Liver (tissue), 3 donors: ENCODE data around the gene TMPRSS6.

Experiments used
- ATF3 ChIP-seq: IDR thresholded peaks from 2 replicates; pipeline ENCODE4 v1.6.1; 2016; ENCODE audit warnings: antibody characterized with exemption
- CTCF ChIP-seq: fragments of 150-350 bp; IDR thresholded peaks from 2 replicates; pipeline ENCODE4 v1.5.1; 2017; ENCODE audit warnings: improper control_type of control experiment, low read depth, low read length; ENCODE audit not compliant: missing input control
- EGR1 ChIP-seq, 2 donors: IDR thresholded peaks; 2 replicates each; pipeline ENCODE4 v1.6.1; 2016 to 2018; ENCODE audit warnings: antibody characterized with exemption in 2 of 2, low read depth in 2 of 2
- FOXA1 ChIP-seq: IDR thresholded peaks from 2 replicates; pipeline ENCODE4 v1.6.1; 2016; ENCODE audit warnings: antibody characterized with exemption
- GABPA ChIP-seq, 2 donors: IDR thresholded peaks in 1 of 2; conservative IDR thresholded peaks in 1 of 2; 2 replicates each; pipeline ENCODE4 v1.6.1; 2016; ENCODE audit warnings: antibody characterized with exemption in 2 of 2, mild to moderate bottlenecking in 1 of 2, moderate library complexity in 1 of 2
- HNF4A ChIP-seq, 2 donors: conservative IDR thresholded peaks; 2 replicates each; pipeline ENCODE4 v1.6.1; 2016; ENCODE audit warnings: antibody characterized with exemption in 2 of 2, mild to moderate bottlenecking in 2 of 2
- RAD21 ChIP-seq, 2 donors: IDR thresholded peaks; 2 replicates each; pipeline ENCODE4 v1.6.1; 2016; ENCODE audit warnings: antibody characterized with exemption in 2 of 2, mild to moderate bottlenecking in 2 of 2
- REST ChIP-seq: IDR thresholded peaks from 2 replicates; pipeline ENCODE4 v1.6.1; 2016; ENCODE audit warnings: antibody characterized with exemption, mild to moderate bottlenecking
- RXRA ChIP-seq, 2 donors: IDR thresholded peaks; 2 replicates each; pipeline ENCODE4 v1.6.1; 2017 to 2018; ENCODE audit warnings: antibody characterized with exemption in 2 of 2, mild to moderate bottlenecking in 1 of 2
- SP1 ChIP-seq: IDR thresholded peaks from 2 replicates; pipeline ENCODE4 v1.6.1; 2018; ENCODE audit warnings: antibody characterized with exemption, mild to moderate bottlenecking
- YY1 ChIP-seq: IDR thresholded peaks from 2 replicates; pipeline ENCODE4 v1.6.1; 2016; ENCODE audit warnings: antibody characterized with exemption, mild to moderate bottlenecking
- ZBTB33 ChIP-seq: IDR thresholded peaks from 2 replicates; pipeline ENCODE4 v1.6.1; 2016; ENCODE audit warnings: antibody characterized with exemption
- donor health status: healthy.
- donor health status: healthy.

- TF ChIP-seq CTCF (no peak), FOXA1 (no peak), RXRA (IDR thresholded peaks at IDR 0.05) (no peak), YY1 (no peak), ZBTB33 (no peak), REST (no peak), EGR1 (IDR thresholded peaks at IDR 0.05; ENCODE audit: low read depth in 2 of 2) (no peak), RAD21 (IDR thresholded peaks at IDR 0.05) (no peak), HNF4A (conservative IDR thresholded peaks at IDR 0.05) (no peak), SP1 (no peak), ATF3 (no peak), GABPA (IDR thresholded peaks at IDR 0.05 in 1 of 2, conservative IDR thresholded peaks at IDR 0.05 in 1 of 2) (no peak)
Observed at GRCh38 chr22:37145180-37146050, 35.9 kb upstream of the TMPRSS6 start.
